GDM1 (cell line): Measurements from ENCODE around the gene KAZN.
A peak's percentile ranks its signal among the peaks of the same experiment; 100 is the strongest.

Experiments
- DNase-seq: peaks from one replicate; lab custom pipeline; 2025; lab: John Stamatoyannopoulos, UW

Gene KAZN

GRCh38 chr1:14794906-14795305 lies 196.4 kb downstream of the KAZN start:
- DNase-seq: no peak

GRCh38 chr1:14795589-14795988 lies 197.1 kb downstream of the KAZN start:
- no peak for DNase-seq

GRCh38 chr1:14800014-14800413 lies 201.5 kb downstream of the KAZN start:
- DNase-seq: no peak

GRCh38 chr1:14800500-14801076 lies 202.1 kb downstream of the KAZN start:
- no peak for DNase-seq

- DNase-seq: no peak
Measured at GRCh38 chr1:14803002-14803789, 204.7 kb downstream of the KAZN start.

GRCh38 chr1:14804626-14805025 lies 206.1 kb downstream of the KAZN start:
- DNase-seq: peak; percentile 47

- DNase-seq: no peak
Measured at GRCh38 chr1:14806772-14807171, 208.3 kb downstream of the KAZN start.

GRCh38 chr1:14808768-14809167 lies 210.3 kb downstream of the KAZN start:
- no peak for DNase-seq

GRCh38 chr1:14809191-14809981 lies 210.9 kb downstream of the KAZN start:
- no peak for DNase-seq

GRCh38 chr1:14810595-14811361 lies 212.3 kb downstream of the KAZN start:
- peak; percentile 36 for DNase-seq

GRCh38 chr1:14811573-14811972 lies 213.1 kb downstream of the KAZN start:
- no peak for DNase-seq

GRCh38 chr1:14812189-14812588 lies 213.7 kb downstream of the KAZN start:
- DNase-seq: no peak

GRCh38 chr1:14815175-14815877 lies 216.8 kb downstream of the KAZN start:
- no peak for DNase-seq

- no peak for DNase-seq
Measured at GRCh38 chr1:14817223-14818170, 219.0 kb downstream of the KAZN start.

- DNase-seq: no peak
Measured at GRCh38 chr1:14820295-14821085, 222.0 kb downstream of the KAZN start.

GRCh38 chr1:14822493-14822892 lies 224.0 kb downstream of the KAZN start:
- no peak for DNase-seq

- DNase-seq: no peak
Measured at GRCh38 chr1:14822996-14823395, 224.5 kb downstream of the KAZN start.

GRCh38 chr1:14824314-14824915 lies 225.9 kb downstream of the KAZN start:
- DNase-seq: no peak

- DNase-seq: no peak
Measured at GRCh38 chr1:14825396-14825795, 226.9 kb downstream of the KAZN start.
